ENCODE results near the gene PA2G4. TPM values are rescaled to one million over a fixed set of nuclear protein-coding genes. Genes with fewer than 3 reads are reported as not detected.
A peak's percentile ranks its signal among the peaks of the same experiment; 100 is the strongest.
"Not testable (repeated sequence)": the region's sequence is repeated elsewhere in the genome, so short reads cannot be mapped to it uniquely, and the experiment has no call there.

PA2G4 gene
- total RNA-seq: 90.4 to 96.7 TPM (median 91.4 TPM) in 3 replicates

DNA sequence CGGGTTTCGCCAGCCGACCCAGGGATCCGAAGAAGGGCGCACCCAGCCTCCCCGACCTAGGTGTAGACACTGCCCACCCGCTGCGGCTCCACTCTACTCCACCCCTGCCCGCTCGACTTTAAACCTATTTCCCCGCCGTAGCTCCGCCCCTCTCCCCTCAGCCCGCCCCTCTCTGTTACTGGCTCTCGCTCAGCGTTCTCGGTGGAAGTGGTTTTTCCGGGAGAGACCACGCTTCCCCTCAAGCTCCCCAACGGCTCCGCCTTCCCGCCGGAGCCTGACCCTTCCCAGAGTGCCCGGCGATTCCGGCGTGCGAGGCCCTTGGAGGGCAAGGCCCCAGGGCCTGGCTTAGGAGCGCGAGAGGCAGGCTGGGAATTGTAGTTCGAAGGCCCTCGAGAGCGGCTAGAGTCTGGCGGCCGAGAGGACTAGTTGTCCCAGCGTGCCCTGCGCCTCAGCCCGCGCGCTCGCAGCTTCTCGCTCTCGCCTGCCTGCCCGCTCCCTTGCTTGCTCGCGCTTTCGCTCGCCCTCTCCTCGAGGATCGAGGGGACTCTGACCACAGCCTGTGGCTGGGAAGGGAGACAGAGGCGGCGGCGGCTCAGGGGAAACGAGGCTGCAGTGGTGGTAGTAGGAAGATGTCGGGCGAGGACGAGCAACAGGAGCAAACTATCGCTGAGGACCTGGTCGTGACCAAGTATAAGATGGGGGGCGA is at the start of gene PA2G4:
Gene PA2G4 (plus strand): TSS at position 451 of the 706 bp plus-strand sequence. CDS start 179 bp downstream, at position 630.
- peak within 1 kb of the TSS; percentile 96 for H3K4me3 Mint-ChIP-seq
- TF ChIP-seq, protein P1, sequence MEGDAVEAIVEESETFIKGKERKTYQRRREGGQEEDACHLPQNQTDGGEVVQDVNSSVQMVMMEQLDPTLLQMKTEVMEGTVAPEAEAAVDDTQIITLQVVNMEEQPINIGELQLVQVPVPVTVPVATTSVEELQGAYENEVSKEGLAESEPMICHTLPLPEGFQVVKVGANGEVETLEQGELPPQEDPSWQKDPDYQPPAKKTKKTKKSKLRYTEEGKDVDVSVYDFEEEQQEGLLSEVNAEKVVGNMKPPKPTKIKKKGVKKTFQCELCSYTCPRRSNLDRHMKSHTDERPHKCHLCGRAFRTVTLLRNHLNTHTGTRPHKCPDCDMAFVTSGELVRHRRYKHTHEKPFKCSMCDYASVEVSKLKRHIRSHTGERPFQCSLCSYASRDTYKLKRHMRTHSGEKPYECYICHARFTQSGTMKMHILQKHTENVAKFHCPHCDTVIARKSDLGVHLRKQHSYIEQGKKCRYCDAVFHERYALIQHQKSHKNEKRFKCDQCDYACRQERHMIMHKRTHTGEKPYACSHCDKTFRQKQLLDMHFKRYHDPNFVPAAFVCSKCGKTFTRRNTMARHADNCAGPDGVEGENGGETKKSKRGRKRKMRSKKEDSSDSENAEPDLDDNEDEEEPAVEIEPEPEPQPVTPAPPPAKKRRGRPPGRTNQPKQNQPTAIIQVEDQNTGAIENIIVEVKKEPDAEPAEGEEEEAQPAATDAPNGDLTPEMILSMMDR (IDR thresholded peaks at IDR 0.05; ENCODE audit: unreplicated experiment): no peak
- H3K27ac Mint-ChIP-seq: peak within 1 kb of the TSS; percentile 98
- H3K9me3 Mint-ChIP-seq: no peaks in the 10 kb centered on the region
- H3K27me3 Mint-ChIP-seq (ENCODE audit: low read depth): no peaks in the 10 kb centered on the region
- peaks cover 29% of the 10 kb centered on the region for H3K4me1 Mint-ChIP-seq
- DNase-seq (ENCODE audit: low spot score in 2 of 2, unreplicated experiment in 2 of 2): peak; percentile 91 to 94
- H3K36me3 Mint-ChIP-seq: peaks cover 22% of the 10 kb centered on the region

DNA sequence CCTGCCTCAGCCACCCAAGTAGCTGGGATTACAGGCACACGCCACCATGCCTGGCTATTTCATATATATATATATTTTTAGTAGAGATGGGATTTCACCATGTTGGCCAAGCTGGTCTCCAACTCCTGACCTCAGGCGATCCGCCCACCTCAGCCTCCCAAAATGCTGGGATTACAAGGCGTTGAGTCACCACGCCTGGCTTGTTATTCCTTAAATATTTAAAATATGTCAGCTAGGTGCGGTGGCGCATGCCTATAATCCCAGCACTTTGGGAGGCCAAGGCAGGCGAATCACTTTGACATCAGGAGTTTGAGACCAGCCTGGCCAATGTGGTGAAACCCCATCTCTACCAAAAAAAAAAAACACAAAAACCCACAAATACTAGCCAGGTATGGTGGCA is 44.4 kb upstream of the PA2G4 start:
- not testable (repeated sequence) for H3K4me3 Mint-ChIP-seq; H3K27me3 Mint-ChIP-seq (ENCODE audit: low read depth); H3K36me3 Mint-ChIP-seq; H3K4me1 Mint-ChIP-seq; H3K9me3 Mint-ChIP-seq; DNase-seq (ENCODE audit: low spot score in 2 of 2, unreplicated experiment in 2 of 2); H3K27ac Mint-ChIP-seq

DNA sequence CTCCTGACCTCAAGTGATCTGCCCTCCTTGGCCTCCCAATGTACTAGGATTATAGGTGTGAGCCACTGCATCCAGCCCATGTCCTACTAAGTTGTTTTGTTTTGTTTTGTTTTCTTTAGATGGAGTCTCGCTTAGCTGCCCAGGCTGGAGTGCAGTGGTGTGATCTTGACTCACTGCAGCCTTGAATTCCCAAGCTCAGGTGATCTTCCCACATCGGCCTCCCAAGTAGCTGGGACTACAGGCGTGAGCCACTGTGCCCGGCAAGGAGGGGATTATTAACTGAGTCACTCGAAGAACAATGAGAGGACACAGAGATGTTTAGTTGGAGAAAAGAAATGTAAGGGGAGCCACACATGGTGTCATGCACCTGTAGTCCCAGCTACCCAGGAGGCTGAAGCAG is 42.4 kb upstream of the PA2G4 start:
- no peaks in the 10 kb centered on the region for H3K4me1 Mint-ChIP-seq
- no peaks in the 10 kb centered on the region for H3K9me3 Mint-ChIP-seq
- DNase-seq (ENCODE audit: low spot score in 2 of 2, unreplicated experiment in 2 of 2): no peak
- no peak overlapping the region for H3K4me3 Mint-ChIP-seq
- TF ChIP-seq, protein P1 (IDR thresholded peaks at IDR 0.05; ENCODE audit: unreplicated experiment): no peak
- no peak overlapping the region for H3K27ac Mint-ChIP-seq
- no peaks in the 10 kb centered on the region for H3K27me3 Mint-ChIP-seq (ENCODE audit: low read depth)
- H3K36me3 Mint-ChIP-seq: no peaks in the 10 kb centered on the region

DNA sequence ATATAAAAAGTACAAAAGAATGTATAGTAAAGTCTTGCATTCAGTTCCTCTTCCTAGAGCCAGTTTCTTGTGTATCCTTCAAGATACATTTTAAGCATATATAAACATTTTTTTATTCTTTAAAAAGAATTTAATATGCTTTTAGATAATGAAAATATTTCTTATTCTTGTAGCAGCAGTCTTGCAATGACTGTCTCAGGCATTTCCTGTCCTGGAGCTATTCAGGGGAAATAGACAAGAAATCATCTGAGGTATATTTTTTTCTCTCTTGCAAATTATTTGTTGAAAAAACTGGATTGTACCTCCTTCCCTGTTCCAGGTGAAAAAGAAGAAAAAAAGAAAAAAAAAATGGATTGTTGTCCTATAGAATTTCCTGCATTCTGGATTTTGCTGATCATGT is 41.4 kb upstream of the PA2G4 start:
- Mint-ChIP-seq H3K4me3 (no peak overlapping the region), H3K4me1 (no peaks in the 10 kb centered on the region), H3K27me3 (ENCODE audit: low read depth) (no peaks in the 10 kb centered on the region), H3K9me3 (no peaks in the 10 kb centered on the region), H3K27ac (no peak overlapping the region), H3K36me3 (no peaks in the 10 kb centered on the region)
- DNase-seq (ENCODE audit: low spot score in 2 of 2, unreplicated experiment in 2 of 2): no peak
- TF ChIP-seq, protein P1 (IDR thresholded peaks at IDR 0.05; ENCODE audit: unreplicated experiment): no peak

DNA sequence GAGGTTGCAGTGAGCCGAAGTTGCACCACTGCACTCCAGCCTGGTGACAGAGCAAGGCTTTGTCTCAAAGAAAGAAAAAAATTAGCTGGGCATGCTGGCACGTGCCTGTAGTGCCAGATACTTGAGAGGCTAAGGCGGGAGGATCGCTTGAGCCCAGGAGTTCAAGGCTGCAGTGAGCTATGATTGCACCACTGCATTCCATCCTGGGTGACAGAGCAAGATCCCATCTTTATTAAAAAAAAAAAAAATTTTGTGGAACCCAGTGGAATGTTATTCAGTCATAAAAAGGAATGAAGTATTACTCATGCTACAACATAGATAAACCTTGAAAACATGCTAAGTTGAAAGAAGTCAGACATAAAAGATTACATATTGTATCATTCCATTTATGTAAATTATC is 32.7 kb upstream of the PA2G4 start:
- TF ChIP-seq, protein P1 (IDR thresholded peaks at IDR 0.05; ENCODE audit: unreplicated experiment): no peak
- no peaks in the 10 kb centered on the region for H3K4me1 Mint-ChIP-seq
- no peaks in the 10 kb centered on the region for H3K9me3 Mint-ChIP-seq
- H3K36me3 Mint-ChIP-seq: no peaks in the 10 kb centered on the region
- H3K27ac Mint-ChIP-seq: no peak overlapping the region
- H3K4me3 Mint-ChIP-seq: no peak overlapping the region
- no peaks in the 10 kb centered on the region for H3K27me3 Mint-ChIP-seq (ENCODE audit: low read depth)
- no peak for DNase-seq (ENCODE audit: low spot score in 2 of 2, unreplicated experiment in 2 of 2)

DNA sequence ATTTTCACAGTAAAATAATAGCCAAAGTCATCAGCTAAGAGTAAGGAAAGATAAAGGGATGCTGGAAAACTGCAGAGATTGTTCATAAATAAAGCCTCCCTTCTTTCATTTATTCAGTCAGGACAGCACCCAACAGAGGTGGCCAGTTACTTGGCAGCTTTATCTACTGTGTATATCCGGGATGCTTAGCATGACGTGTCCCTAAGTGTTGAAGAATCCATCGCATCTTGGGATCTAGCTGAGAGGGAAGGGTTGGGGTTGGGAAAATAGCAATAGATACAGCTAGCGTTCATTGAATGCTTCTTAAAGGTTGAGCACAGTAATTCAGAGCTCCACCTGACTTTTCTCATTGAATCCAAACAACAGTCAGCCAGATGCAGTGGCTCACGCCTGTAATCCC is 30.0 kb upstream of the PA2G4 start:
- DNase-seq (ENCODE audit: low spot score in 2 of 2, unreplicated experiment in 2 of 2): no peak
- Mint-ChIP-seq H3K4me3 (no peak overlapping the region), H3K36me3 (no peaks in the 10 kb centered on the region), H3K9me3 (no peaks in the 10 kb centered on the region), H3K4me1 (peaks cover 3% of the 10 kb centered on the region), H3K27ac (no peak overlapping the region), H3K27me3 (ENCODE audit: low read depth) (peaks cover 11% of the 10 kb centered on the region)
- TF ChIP-seq, protein P1 (IDR thresholded peaks at IDR 0.05; ENCODE audit: unreplicated experiment): no peak

DNA sequence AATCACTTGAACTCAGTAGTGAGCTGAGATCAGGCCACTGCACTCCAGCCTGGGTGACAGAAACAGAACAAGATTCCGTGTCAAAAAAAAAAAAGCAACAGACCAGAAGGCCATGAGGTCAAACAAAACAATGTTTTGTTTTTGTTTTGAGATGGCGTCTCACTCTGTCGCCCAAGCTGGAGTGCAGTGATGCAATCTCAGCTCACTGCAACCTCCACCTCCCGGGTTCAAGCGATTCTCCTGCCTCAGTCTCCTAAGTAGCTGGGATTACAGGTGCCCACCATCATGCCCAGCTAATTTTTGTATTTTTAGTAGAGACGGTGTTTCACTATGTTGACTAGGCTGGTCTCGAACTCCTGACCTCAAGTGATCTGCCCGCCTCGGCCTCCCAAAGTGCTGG is 26.4 kb upstream of the PA2G4 start:
- H3K4me3 Mint-ChIP-seq; H3K9me3 Mint-ChIP-seq; DNase-seq (ENCODE audit: low spot score in 2 of 2, unreplicated experiment in 2 of 2); H3K36me3 Mint-ChIP-seq; H3K27ac Mint-ChIP-seq: not testable (repeated sequence)
- Mint-ChIP-seq H3K27me3 (ENCODE audit: low read depth) (peaks cover 38% of the 10 kb centered on the region), H3K4me1 (peaks cover 16% of the 10 kb centered on the region)

Measured in mesothelial cell of epicardium (in vitro differentiated cells).